Gastroesophageal sphincter (tissue), 3 donors: ENCODE data around the gene C19orf38.

Experiments used
- CTCF ChIP-seq, 4 experiments: fragments of 200-600 bp in 2 of 4; fragments of 450-650 bp in 2 of 4; sonication (generic) in 1 of 4; IDR thresholded peaks; one replicate each; pipeline ENCODE4 v1.5.1; 2017 to 2019; ENCODE audit warnings: antibody characterized with exemption in 4 of 4, mild to moderate bottlenecking in 2 of 4, moderate library complexity in 2 of 4
- EP300 ChIP-seq: sonication (generic); formaldehyde crosslinking; IDR thresholded peaks from one replicate; pipeline ENCODE4 v1.6.1; 2017; ENCODE audit warnings: antibody characterized with exemption, mild to moderate bottlenecking
- POLR2A ChIP-seq, 2 donors: fragments of 450-650 bp; IDR thresholded peaks; one replicate each; pipeline ENCODE4 v1.6.1; 2017; ENCODE audit warnings: antibody characterized with exemption in 2 of 2, mild to moderate bottlenecking in 2 of 2, moderate library complexity in 1 of 2
- POLR2AphosphoS5 ChIP-seq: sonication (generic); formaldehyde crosslinking; IDR thresholded peaks from one replicate; pipeline ENCODE4 v1.6.1; 2017; ENCODE audit warnings: antibody characterized with exemption

- TF ChIP-seq CTCF (IDR thresholded peaks at IDR 0.05) (no peak), POLR2A (IDR thresholded peaks at IDR 0.05) (no peak), POLR2AphosphoS5 (peak; percentile 85), EP300 (no peak)
These were observed 36.1 kb downstream of the C19orf38 start for GRCh38 chr19:10884274-10884673.
